ENCODE data around the gene LPIN3. TPM values are rescaled to one million over a fixed set of nuclear protein-coding genes. Genes with fewer than 3 reads are reported as not detected.

Gene LPIN3
- total and polyA plus RNA-seq, 2 of the 4 experiments (the other 2 are of a cell fraction), result 2.3 to 8.3 TPM

DNA sequence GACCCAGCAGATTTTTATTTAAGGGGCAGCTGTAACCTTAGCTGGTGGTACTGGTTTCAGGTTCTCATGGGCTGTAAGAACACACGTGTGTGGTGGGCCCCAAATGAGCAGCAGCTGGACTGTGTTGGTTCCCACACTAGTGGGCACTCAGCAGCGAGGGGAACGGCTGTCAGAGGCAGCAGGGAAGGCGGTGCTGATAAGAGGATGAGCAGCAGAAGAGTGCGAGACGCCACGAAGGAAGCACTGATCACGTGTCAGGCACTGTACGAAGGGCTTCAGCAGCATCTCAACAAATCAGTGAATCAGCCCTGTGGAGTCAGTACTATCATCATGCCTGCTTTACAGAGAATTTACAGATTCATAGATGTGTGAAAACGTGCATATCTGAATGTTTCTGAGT is 67.0 kb downstream of the LPIN3 start:
- ChIA-PET CTCF (interaction anchor here (0.6 kb wide), 1 partner anchor 11 kb away, joined by 3 read pairs; no protein-coding TSS in a partner anchor), POLR2A (ENCODE audit: unreplicated experiment) (no interaction called here)
- H3K9ac ChIP-seq (ENCODE audit: low read depth, low read length), result no peak overlapping the region
- ATAC-seq (ENCODE audit: low read depth) (no peak), DNase-seq (no peak)
- H3K27me3 ChIP-seq (ENCODE audit: control insufficient read depth, insufficient read depth, low read length), result no peaks in the 10 kb centered on the region
- H3K79me1 ChIP-seq (ENCODE audit: low read depth in 1 of 2, low read length in 2 of 2), result no peaks in the 10 kb centered on the region; a peak in 1 of 4 replicates
- TF ChIP-seq, protein P1, sequence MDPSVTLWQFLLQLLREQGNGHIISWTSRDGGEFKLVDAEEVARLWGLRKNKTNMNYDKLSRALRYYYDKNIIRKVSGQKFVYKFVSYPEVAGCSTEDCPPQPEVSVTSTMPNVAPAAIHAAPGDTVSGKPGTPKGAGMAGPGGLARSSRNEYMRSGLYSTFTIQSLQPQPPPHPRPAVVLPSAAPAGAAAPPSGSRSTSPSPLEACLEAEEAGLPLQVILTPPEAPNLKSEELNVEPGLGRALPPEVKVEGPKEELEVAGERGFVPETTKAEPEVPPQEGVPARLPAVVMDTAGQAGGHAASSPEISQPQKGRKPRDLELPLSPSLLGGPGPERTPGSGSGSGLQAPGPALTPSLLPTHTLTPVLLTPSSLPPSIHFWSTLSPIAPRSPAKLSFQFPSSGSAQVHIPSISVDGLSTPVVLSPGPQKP (IDR thresholded peaks at IDR 0.05; ENCODE audit: borderline replicate concordance, low read depth, low read length), result no peak
- TF ChIP-seq BHLHE40 (IDR thresholded peaks at IDR 0.05; ENCODE audit: low read depth, low read length) (no peak), CHD1 (IDR thresholded peaks at IDR 0.05; ENCODE audit: low read depth, low read length) (no peak), MXI1 (IDR thresholded peaks at IDR 0.05; ENCODE audit: borderline replicate concordance, low read depth, low read length) (no peak), MAFK (IDR thresholded peaks at IDR 0.05; ENCODE audit: low read depth, low read length) (no peak), RAD21 (IDR thresholded peaks at IDR 0.05; ENCODE audit: low read length) (no peak), MAZ (IDR thresholded peaks at IDR 0.05; ENCODE audit: borderline replicate concordance, low read depth, low read length) (no peak), RCOR1 (IDR thresholded peaks at IDR 0.05; ENCODE audit: insufficient replicate concordance, low read length) (no peak), CEBPB (IDR thresholded peaks at IDR 0.05; ENCODE audit: low read depth, low read length) (no peak), FOS (IDR thresholded peaks at IDR 0.05; ENCODE audit: low read depth, low read length) (no peak), POLR2A (IDR thresholded peaks at IDR 0.05; ENCODE audit: low read depth, low read length) (no peak), RFX5 (IDR thresholded peaks at IDR 0.05; ENCODE audit: low read depth, low read length) (no peak), SMC3 (IDR thresholded peaks at IDR 0.05; ENCODE audit: low read depth, low read length) (no peak), NFE2L2 (IDR thresholded peaks at IDR 0.05; ENCODE audit: low read depth, low read length) (no peak)
- TF ChIP-seq, protein P2, sequence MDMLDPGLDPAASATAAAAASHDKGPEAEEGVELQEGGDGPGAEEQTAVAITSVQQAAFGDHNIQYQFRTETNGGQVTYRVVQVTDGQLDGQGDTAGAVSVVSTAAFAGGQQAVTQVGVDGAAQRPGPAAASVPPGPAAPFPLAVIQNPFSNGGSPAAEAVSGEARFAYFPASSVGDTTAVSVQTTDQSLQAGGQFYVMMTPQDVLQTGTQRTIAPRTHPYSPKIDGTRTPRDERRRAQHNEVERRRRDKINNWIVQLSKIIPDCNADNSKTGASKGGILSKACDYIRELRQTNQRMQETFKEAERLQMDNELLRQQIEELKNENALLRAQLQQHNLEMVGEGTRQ (IDR thresholded peaks at IDR 0.05; ENCODE audit: low read depth, low read length), result no peak
- TF ChIP-seq, protein P3, sequence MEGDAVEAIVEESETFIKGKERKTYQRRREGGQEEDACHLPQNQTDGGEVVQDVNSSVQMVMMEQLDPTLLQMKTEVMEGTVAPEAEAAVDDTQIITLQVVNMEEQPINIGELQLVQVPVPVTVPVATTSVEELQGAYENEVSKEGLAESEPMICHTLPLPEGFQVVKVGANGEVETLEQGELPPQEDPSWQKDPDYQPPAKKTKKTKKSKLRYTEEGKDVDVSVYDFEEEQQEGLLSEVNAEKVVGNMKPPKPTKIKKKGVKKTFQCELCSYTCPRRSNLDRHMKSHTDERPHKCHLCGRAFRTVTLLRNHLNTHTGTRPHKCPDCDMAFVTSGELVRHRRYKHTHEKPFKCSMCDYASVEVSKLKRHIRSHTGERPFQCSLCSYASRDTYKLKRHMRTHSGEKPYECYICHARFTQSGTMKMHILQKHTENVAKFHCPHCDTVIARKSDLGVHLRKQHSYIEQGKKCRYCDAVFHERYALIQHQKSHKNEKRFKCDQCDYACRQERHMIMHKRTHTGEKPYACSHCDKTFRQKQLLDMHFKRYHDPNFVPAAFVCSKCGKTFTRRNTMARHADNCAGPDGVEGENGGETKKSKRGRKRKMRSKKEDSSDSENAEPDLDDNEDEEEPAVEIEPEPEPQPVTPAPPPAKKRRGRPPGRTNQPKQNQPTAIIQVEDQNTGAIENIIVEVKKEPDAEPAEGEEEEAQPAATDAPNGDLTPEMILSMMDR (conservative IDR thresholded peaks at IDR 0.05; ENCODE audit: low read depth, low read length), result no peak
- no peak overlapping the region for H3K4ac ChIP-seq (ENCODE audit: low read depth, low read length)
- H3K4me1 ChIP-seq (ENCODE audit: control insufficient read depth, insufficient read depth, low read length), result no peaks in the 10 kb centered on the region
- 77% methylated on average over 3 of the region's 10 CpGs; no CpG with 5 or more reads in 1 of the 2 experiments for WGBS, 2 experiments (ENCODE audit: extremely low coverage in 2 of 2, insufficient read length in 1 of 2)
- H2AFZ ChIP-seq (replicated peaks; ENCODE audit: low read length, poor library complexity), result no peak overlapping the region
- H4K20me1 ChIP-seq (ENCODE audit: insufficient read depth, low read length), result no peaks in the 10 kb centered on the region; the same call in 1 of the 2 replicates
- 0 out of 2 replicates have a peak overlapping the region, but pooled peaks have one; percentile 26 for H2AK5ac ChIP-seq (ENCODE audit: low read depth, low read length)
- no peak overlapping the region for H4K8ac ChIP-seq (ENCODE audit: low read depth in 2 of 2, low read length in 2 of 2)
- H4K5ac ChIP-seq (ENCODE audit: low read depth, low read length), result no peak overlapping the region
- peaks cover 3% of the 10 kb centered on the region; the same call in 1 of the 2 replicates for H3K9me1 ChIP-seq (ENCODE audit: insufficient read depth, low read length)
- H2BK5ac ChIP-seq (ENCODE audit: low read depth, low read length, poor library complexity, severe bottlenecking), result no peak overlapping the region
- dilution Hi-C loops (cut with HindIII; ENCODE audit: low sequenced_read_pairs, unreplicated experiment), result no loop called here
- H3K56ac ChIP-seq (ENCODE audit: extremely low read depth, insufficient read depth, low read length), result 0 out of 2 replicates have a peak overlapping the region, but pooled peaks have one; percentile 11
- intact Hi-C loops (cut with micrococcal nuclease), result no loop called here
- H2BK120ac ChIP-seq (ENCODE audit: low read depth, low read length), result no peak overlapping the region
- in situ Hi-C loops (cut with MboI; ENCODE audit: low sequenced_read_pairs), result no loop called here
- H4K91ac ChIP-seq (ENCODE audit: insufficient read depth, low read depth, low read length), result no peak overlapping the region
- H3K4me3 ChIP-seq (ENCODE audit: insufficient read depth, low read depth, low read length), result no peak overlapping the region
- no peak overlapping the region for H3K14ac ChIP-seq (replicated peaks; ENCODE audit: low read depth, low read length)
- no TSS peak for BruUV-seq (replicated peaks)
- no peak overlapping the region for H2BK15ac ChIP-seq (ENCODE audit: low read depth, low read length)
- H3K4me2 ChIP-seq (ENCODE audit: low read depth, low read length), result no peak overlapping the region
- H2BK20ac ChIP-seq (ENCODE audit: low read depth, low read length), result no peak overlapping the region
- H3K27ac ChIP-seq (ENCODE audit: insufficient read depth, low read length), result no peak overlapping the region
- H3K36me3 ChIP-seq (ENCODE audit: control insufficient read depth, insufficient read depth, low read length), result peaks cover 60% of the 10 kb centered on the region
- no peaks in the 10 kb centered on the region for H3K9me3 ChIP-seq (ENCODE audit: control insufficient read depth, insufficient read depth, low read length)
- no peak overlapping the region for H3K18ac ChIP-seq (ENCODE audit: low read depth, low read length)
- H2AK9ac ChIP-seq (replicated peaks; ENCODE audit: low read depth, low read length, poor library complexity), result no peak overlapping the region
- no peak overlapping the region for H3K23ac ChIP-seq (ENCODE audit: low read depth, low read length)

All from IMR-90 (cell line).